Loucy (cell line): ENCODE results near the gene CLDN9.

Experiments
- H2AFZ ChIP-seq: fragments of 200-600 bp; sonication (generic); 2 replicates; pipeline ENCODE4 v1.6.0; 2016; ENCODE audit warnings: antibody characterized with exemption, mild to moderate bottlenecking, low read length, moderate library complexity
- H3F3A ChIP-seq: fragments of 200-600 bp; 2 replicates; pipeline ENCODE4 v1.6.0; 2016; ENCODE audit warnings: antibody characterized with exemption, low read depth, mild to moderate bottlenecking
- H3K27me3 ChIP-seq: fragments of 200-600 bp; sonication (generic); 2 replicates; pipeline ENCODE4 v1.6.1; 2014; ENCODE audit warnings: low read length, mild to moderate bottlenecking; ENCODE audit not compliant: insufficient read depth, poor library complexity, severe bottlenecking
- H3K36me3 ChIP-seq: fragments of 200-600 bp; sonication (generic); 2 replicates; pipeline ENCODE4 v1.6.1; 2016; ENCODE audit warnings: low read length; ENCODE audit not compliant: insufficient read depth
- H3K4me1 ChIP-seq: fragments of 200-600 bp; sonication (generic); 2 replicates; pipeline ENCODE4 v1.5.1; 2014; ENCODE audit warnings: low read length, mild to moderate bottlenecking; ENCODE audit not compliant: insufficient read depth, poor library complexity, severe bottlenecking
- H3K4me2 ChIP-seq: fragments of 200-600 bp; sonication (generic); 2 replicates; pipeline ENCODE4 v1.6.0; 2014; ENCODE audit warnings: antibody characterized with exemption, low read length, low read depth, mild to moderate bottlenecking; ENCODE audit not compliant: poor library complexity, severe bottlenecking
- H3K4me3 ChIP-seq: fragments of 200-600 bp; sonication (generic); 2 replicates; pipeline ENCODE4 v1.5.1; 2014; ENCODE audit warnings: low read length, mild to moderate bottlenecking, mixed read lengths; ENCODE audit not compliant: poor library complexity, severe bottlenecking
- H3K79me2 ChIP-seq: fragments of 200-600 bp; sonication (generic); 2 replicates; pipeline ENCODE4 v1.6.1; 2014; ENCODE audit warnings: low read length; ENCODE audit not compliant: insufficient read depth
- H3K9ac ChIP-seq: fragments of 200-600 bp; sonication (generic); 2 replicates; pipeline ENCODE4 v1.6.0; 2014; ENCODE audit warnings: mild to moderate bottlenecking, low read depth, low read length, moderate library complexity; ENCODE audit not compliant: poor library complexity, severe bottlenecking
- H3K9me2 ChIP-seq: fragments of 200-600 bp; sonication (generic); replicated peaks from 2 replicates; pipeline ENCODE4 v1.6.1; 2016; ENCODE audit warnings: low read depth, low read length, mixed read lengths
- H3K9me3 ChIP-seq: fragments of 200-600 bp; sonication (generic); 2 replicates; pipeline ENCODE4 v1.6.1; 2014; ENCODE audit warnings: mild to moderate bottlenecking, antibody characterized with exemption, low read length, low read depth; ENCODE audit not compliant: insufficient read depth
- H4K20me1 ChIP-seq: fragments of 200-600 bp; sonication (generic); 2 replicates; pipeline ENCODE4 v1.6.0; 2014; ENCODE audit warnings: antibody characterized with exemption, low read length, mild to moderate bottlenecking; ENCODE audit not compliant: insufficient read depth, poor library complexity, severe bottlenecking
- EZH2phosphoT487 ChIP-seq: fragments of 200-600 bp; IDR thresholded peaks from 2 replicates; pipeline ENCODE4 v1.6.1; 2018; ENCODE audit warnings: antibody characterized with exemption, mild to moderate bottlenecking, moderate library complexity, borderline replicate concordance
- TF ChIP-seq, protein P1 (sequence below): fragments of 200-600 bp; sonication (generic); conservative IDR thresholded peaks from 2 replicates; pipeline ENCODE4 v1.5.1; 2014; ENCODE audit warnings: mild to moderate bottlenecking, antibody characterized with exemption, low read length

The CLDN9 gene

DNA sequence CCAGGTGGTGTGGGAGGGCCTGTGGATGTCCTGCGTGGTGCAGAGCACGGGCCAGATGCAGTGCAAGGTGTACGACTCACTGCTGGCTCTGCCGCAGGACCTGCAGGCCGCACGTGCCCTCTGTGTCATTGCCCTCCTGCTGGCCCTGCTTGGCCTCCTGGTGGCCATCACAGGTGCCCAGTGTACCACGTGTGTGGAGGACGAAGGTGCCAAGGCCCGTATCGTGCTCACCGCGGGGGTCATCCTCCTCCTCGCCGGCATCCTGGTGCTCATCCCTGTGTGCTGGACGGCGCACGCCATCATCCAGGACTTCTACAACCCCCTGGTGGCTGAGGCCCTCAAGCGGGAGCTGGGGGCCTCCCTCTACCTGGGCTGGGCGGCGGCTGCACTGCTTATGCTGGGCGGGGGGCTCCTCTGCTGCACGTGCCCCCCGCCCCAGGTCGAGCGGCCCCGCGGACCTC is 798 bp downstream of the CLDN9 start:
- Histone ChIP-seq H3K9me3 (no peaks in the 10 kb centered on the region), H4K20me1 (no peaks in the 10 kb centered on the region), H3K9me2 (no peaks in the 10 kb centered on the region), H3K4me1 (peaks cover 4% of the 10 kb centered on the region), H3K27me3 (no peaks in the 10 kb centered on the region), H3K79me2 (no peaks in the 10 kb centered on the region), H2AFZ (no peak overlapping the region), H3K9ac (no peak overlapping the region), H3F3A (no peaks in the 10 kb centered on the region), H3K4me3 (no peak overlapping the region), H3K4me2 (no peak overlapping the region), H3K36me3 (no peaks in the 10 kb centered on the region)
- TF ChIP-seq, protein P1, sequence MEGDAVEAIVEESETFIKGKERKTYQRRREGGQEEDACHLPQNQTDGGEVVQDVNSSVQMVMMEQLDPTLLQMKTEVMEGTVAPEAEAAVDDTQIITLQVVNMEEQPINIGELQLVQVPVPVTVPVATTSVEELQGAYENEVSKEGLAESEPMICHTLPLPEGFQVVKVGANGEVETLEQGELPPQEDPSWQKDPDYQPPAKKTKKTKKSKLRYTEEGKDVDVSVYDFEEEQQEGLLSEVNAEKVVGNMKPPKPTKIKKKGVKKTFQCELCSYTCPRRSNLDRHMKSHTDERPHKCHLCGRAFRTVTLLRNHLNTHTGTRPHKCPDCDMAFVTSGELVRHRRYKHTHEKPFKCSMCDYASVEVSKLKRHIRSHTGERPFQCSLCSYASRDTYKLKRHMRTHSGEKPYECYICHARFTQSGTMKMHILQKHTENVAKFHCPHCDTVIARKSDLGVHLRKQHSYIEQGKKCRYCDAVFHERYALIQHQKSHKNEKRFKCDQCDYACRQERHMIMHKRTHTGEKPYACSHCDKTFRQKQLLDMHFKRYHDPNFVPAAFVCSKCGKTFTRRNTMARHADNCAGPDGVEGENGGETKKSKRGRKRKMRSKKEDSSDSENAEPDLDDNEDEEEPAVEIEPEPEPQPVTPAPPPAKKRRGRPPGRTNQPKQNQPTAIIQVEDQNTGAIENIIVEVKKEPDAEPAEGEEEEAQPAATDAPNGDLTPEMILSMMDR: no peak
- no peak for TF ChIP-seq EZH2phosphoT487

DNA sequence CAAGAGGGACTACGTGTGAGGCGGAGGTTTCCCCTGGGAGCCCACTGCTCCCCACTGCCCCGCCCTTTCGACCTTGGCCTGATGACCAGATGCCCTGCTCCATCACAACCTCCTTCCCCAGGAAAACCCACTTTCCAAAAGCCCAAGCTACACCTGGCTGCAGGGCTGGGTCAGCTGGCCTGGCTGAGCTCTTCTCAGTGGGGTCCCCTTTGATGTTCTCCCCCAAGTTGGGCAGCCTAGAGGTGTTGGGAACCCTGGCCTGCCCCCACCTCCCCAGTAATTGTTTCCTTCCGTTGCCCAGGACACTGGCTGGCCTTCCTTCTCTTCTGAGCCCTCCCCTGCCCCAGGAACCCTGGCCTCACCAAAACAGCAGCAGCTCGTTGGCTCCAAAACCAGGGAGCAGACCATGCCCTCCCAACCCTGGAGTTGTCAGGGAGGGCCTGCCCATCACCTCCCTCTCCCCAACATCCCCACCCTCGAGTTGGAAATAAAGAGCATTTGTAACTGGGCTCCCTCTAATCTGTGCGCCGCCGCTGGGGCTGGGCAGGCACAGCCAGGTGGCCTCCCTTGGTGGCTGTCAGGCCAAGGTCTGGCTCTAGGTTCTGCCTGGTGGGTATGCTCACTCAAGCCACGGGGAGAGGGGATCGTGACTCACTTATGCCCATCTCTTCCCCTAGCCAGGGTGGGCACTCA is 1.4 kb downstream of the CLDN9 start:
- Histone ChIP-seq H3K9me3 (no peaks in the 10 kb centered on the region), H3K27me3 (no peaks in the 10 kb centered on the region), H3K4me1 (no peaks in the 10 kb centered on the region), H3K36me3 (no peaks in the 10 kb centered on the region), H3K4me3 (no peak overlapping the region), H3K4me2 (no peak overlapping the region), H3K9ac (no peak overlapping the region), H3K79me2 (no peaks in the 10 kb centered on the region), H4K20me1 (no peaks in the 10 kb centered on the region), H2AFZ (no peak overlapping the region), H3K9me2 (no peaks in the 10 kb centered on the region), H3F3A (no peaks in the 10 kb centered on the region)
- no peak for TF ChIP-seq EZH2phosphoT487
- TF ChIP-seq, protein P1: no peak

DNA sequence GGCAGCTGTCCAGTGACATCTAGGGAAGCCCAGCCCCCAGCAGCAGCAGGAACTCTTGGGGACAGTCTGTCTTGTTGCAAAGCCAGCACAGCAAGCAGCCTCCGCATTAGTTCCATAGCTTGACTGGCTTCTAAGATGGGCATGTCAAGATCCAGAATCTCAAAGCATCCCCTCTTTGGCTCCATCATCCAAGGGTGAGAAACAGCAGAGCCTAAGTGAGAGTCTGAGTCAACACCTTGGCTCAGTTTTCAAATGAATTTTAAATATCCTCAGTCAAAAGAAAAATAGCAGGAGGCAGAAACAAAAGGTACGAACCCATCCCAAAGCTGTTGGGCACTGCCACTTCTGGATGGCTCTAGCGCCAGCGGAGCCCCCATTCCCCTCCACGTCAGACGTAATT is 2.2 kb downstream of the CLDN9 start:
- Histone ChIP-seq H3K36me3 (no peaks in the 10 kb centered on the region), H3K4me2 (no peak overlapping the region), H3K27me3 (no peaks in the 10 kb centered on the region), H3K9me3 (no peaks in the 10 kb centered on the region), H3K79me2 (no peaks in the 10 kb centered on the region), H3K9ac (no peak overlapping the region), H3K9me2 (no peaks in the 10 kb centered on the region), H3K4me1 (no peaks in the 10 kb centered on the region), H3K4me3 (no peak overlapping the region), H2AFZ (no peak overlapping the region), H3F3A (no peaks in the 10 kb centered on the region), H4K20me1 (no peaks in the 10 kb centered on the region)
- TF ChIP-seq, protein P1: no peak
- no peak for TF ChIP-seq EZH2phosphoT487
